Measurements from ENCODE around the gene DDX47.
A peak's percentile ranks its signal among the peaks of the same experiment; 100 is the strongest.

DDX47 gene

DNA sequence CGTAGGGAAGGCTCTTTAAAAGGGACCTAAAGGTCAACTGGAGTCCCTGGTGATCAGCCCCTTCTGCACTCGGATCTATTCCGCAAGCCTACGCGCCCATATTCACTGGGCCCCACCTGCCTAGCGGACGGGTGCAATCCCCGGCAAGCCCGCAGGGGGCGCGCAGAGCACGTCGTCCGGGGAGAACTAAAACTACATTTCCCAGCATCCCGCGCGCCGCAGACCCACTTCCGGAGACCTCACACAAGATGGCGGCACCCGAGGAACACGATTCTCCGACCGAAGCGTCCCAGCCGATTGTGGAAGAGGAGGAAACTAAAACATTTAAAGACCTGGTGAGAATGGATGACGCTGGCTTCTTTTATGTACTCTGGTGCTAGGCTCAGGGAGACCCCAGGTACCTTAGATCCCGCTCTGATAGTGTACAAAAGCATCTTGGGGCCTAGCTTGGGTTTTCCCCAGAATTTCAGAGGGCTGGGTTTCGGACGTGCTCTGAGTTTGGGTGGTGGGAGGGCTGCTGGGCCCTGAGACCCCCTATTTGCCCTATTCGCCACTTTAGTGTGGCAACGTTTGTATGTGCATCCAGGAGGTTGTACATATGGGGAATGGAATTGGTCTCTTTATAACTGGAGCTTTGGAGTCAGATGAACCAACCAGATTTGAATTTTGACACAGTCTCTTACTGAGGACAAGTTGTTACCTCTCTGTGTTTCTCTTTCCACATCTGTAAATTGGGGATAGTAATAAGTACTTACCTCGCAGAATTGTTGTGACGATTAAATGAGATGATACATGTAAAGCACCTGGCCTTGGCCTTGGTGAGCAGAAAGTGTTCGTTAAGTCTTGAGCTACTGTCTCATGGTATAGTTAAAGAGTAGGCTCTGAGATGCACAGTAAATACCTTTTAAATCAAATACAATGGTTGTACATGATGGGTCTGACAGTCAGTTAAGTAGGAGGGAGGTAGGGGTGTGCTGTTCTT lies at the start of gene DDX47:
Gene DDX47 (plus strand): TSS at position 227 of the 982 bp plus-strand sequence. CDS start 22 bp downstream, at position 249.
- peak; percentile 97 to 98 for DNase-seq (ENCODE audit: low read depth in 2 of 2)

DNA sequence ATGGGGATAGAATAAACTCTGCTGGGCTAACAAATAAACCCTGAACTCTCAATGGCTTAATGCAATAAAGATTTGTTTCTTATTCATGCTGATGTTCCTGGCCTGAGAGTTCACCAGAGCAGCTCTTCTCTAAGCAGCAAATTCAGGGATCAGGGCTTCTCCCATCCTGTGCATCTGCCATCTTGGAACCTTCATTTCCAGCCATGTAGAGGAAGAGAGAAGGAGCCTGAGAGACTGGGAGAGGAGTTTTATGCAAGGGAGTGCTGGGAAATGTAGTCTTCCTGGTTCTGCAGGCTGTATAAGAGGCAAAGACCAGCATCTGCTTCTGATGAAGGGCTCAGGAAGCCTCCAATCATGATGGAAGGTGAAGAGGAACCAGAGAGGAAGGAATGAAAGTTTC lies 48.3 kb upstream of the DDX47 start:
- no peak for DNase-seq (ENCODE audit: low read depth in 2 of 2)

DNA sequence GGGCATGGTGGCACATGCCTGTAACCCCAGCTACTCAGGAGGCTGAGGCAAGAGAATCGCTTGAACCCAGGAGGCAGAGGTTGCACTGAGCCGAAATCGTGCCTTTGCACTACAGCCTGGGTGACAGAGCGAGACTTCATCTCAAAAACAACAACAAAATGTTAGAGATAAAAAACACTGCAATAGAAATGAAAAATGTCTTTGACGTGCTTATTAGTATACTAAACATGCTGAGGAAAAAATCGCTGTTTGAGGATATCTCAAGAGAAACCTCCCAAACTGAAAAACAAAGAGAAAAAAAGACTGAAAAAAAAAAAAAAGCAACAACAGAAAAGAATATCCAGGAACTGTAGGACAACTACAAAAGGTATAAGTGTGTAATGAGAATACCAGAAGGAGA lies 42.9 kb upstream of the DDX47 start:
- DNase-seq (ENCODE audit: low read depth in 2 of 2), result no peak

GRCh38 chr12:12774791-12775190 lies 38.4 kb upstream of the DDX47 start:
- DNase-seq (ENCODE audit: low read depth in 2 of 2), result no peak

DNA sequence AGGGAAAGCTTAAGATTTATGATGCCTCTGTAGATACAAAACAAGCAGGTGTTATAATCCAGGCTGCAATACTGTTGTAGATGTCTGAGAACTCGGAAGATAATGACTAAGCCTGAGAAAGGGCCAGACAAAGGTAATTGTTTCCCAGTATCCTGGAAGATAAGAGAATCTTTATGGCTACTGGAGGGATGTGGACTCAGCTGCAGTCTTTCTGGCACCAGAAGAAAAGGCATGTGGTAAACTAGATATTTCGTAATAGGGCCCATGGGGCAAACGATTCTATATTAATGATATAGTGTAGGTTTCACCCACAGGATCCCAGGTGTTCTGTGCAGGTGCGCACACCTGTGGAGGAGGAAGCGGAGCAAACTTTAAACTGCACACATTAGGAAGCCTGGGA lies 36.9 kb upstream of the DDX47 start:
- no peak for DNase-seq (ENCODE audit: low read depth in 2 of 2)

DNA sequence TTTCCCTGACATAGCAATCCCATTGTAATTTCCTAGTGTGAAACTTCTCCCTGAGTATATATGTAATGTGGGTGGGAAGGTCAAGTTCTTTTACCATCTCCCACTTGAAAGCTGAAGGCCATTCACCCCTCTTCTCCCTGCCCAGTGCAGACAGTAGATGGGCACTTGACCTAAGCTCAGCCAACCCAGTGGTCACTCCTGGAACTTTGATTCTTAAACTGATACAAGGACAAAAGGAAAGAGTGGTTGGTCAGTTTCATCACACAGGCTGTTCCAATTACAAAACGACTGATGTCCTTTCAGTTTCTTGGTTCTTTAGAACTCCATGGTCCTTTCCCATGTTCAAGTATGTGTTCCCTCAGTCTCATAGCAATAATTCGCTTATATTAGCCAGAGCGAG lies 36.1 kb upstream of the DDX47 start:
- no peak for DNase-seq (ENCODE audit: low read depth in 2 of 2)

GRCh38 chr12:12779007-12779406 lies 34.1 kb upstream of the DDX47 start:
- no peak for DNase-seq (ENCODE audit: low read depth in 2 of 2)

DNA sequence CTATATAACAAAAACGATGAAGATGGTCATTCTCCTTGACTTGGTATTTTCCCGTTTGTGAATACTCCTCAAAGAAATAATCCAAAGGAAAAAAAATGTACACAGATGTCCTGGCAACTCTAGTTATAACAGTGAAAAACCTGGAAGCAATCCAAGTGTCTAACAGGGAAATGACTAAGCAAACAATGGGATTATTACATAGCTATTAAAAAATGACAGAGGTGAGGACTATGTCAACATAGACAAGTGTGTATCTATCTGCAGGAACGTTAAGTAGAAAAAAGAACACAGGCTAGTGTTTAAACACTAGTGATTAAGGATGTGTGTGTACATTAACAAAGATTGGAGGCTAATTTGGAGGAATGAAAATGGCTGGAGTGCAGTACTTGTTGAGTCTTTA lies 33.6 kb upstream of the DDX47 start:
- no peak for DNase-seq (ENCODE audit: low read depth in 2 of 2)

DNA sequence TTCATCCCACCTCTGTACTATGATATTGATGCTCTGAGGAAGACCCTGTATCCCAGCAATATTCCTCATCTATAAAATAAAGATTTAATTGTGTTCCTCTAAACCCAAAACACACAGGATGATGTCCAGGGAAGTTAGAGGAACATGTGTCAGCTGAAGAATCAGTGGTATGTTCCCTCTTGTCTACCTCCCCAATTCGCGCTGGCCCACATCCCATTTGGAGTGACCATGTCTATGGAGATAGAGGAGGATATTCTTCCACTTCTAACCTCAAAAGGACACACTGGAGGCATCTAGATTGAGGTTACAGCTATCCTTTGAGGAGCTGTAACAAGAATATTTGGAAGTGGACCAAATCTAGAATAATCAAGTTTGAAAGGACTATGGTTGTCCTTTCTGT lies 29.0 kb upstream of the DDX47 start:
- DNase-seq (ENCODE audit: low read depth in 2 of 2), result no peak

GRCh38 chr12:12784911-12785814 lies 28.0 kb upstream of the DDX47 start, which contains the start of gene APOLD1:
Gene APOLD1 (plus strand): TSS chr12:12785659. CDS start chr12:12785692, 33 bp downstream.
- DNase-seq (ENCODE audit: low read depth in 2 of 2), result no peak

DNA sequence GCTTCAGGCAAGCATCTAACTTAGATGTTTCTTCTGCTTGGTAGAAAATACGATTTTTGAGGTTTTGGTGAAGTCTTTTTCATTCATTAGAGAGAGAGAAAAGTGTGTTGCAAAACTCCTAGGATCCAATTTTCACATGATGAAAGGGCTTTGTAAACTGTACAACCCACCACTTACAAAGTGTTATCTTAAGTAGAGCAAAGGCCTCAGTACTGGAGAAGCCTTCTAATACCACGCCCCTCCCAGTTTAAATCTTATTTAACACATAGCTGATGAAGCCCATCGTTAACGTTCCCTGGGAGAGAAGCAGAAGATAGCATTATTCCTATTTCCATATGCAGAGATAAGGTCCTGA lies 26.8 kb upstream of the DDX47 start:
- no peak for DNase-seq (ENCODE audit: low read depth in 2 of 2)

GRCh38 chr12:12786706-12787601 lies 26.2 kb upstream of the DDX47 start:
- peak; percentile 54 to 64 for DNase-seq (ENCODE audit: low read depth in 2 of 2)

DNA sequence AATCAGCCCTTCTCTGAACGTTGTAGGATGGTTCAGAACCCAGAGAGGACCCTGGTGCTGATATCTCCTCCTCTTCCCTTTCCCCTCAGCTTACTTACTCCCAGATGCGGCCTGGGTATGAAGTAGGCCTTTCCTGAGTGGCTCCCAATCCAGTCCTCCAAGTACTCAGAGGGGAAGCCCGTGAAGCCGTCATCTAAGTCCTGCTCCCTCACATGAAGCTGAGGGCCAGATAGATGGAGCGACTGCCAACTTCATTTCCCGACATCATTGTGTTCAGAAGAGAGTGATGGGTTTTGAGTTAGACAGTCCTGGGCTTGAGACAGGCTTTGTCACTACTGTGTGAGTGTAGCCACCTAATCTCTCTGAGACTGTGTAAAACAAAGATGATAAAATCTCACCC lies 25.0 kb upstream of the DDX47 start:
- DNase-seq (ENCODE audit: low read depth in 2 of 2), result no peak

DNA sequence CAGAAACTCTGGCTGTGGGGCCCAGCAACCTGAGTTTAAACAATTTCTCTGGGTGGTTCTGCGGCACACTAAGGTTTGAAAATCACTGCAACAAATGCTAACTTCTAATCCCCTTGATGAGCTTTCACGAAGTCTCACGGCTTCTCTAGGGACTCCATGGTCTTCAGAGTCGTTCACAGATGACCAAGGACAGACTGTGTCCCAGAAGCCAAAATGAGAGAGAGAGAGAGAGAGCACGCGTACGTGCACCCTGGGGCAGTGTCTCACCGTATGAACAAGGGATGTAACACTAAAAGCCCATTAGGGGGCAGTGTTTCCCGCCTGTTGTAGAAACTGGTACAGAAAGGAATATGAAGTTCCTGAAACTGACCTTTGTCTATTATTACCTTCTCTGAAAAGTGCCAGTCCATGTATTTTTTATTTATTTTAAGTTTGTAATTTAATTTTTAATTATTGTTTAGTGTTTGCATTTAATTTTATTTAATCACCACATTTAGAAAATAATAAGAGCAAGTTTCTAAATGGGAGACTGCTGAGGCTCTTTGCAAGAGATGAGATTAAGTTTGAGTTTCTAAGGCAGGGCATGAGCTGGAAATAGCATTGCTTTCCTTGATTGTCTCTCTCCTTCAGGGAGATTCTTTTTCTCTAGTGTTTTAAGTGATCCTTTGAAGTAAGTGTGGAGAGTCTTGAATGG lies 24.3 kb upstream of the DDX47 start:
- peak; percentile 43 to 47 for DNase-seq (ENCODE audit: low read depth in 2 of 2)

GRCh38 chr12:12790956-12791355 lies 22.2 kb upstream of the DDX47 start:
- no peak for DNase-seq (ENCODE audit: low read depth in 2 of 2)

DNA sequence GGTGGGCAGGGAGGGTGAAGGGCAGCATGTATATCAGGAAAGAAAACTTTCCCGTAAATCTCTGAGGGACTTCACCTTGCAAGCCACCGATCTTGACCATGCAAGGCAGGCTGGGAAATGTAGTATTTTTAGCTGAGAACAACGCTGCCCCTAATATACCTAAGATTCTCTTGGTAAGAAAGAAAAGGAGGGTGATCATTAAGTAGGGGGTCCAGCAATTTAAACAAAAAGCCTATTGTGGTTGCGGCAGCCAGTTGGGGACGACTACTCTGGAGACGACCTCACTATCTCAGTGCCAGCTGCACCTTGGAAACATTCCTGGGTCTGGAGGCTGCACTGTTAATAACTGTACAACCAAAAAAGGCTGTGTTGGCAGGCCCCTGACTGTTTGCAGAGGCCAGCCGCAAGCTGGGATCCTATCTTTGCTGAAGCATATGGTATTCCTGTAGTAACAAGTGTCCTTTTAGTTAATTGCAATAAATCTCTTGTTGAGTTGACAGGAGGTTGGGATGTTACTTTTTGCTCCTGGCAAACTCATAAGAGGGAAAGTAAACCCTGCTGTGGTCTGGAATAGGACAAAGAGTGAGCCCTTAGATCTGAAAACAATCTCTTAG lies 21.3 kb upstream of the DDX47 start:
- DNase-seq (ENCODE audit: low read depth in 2 of 2), result no peak

- DNase-seq (ENCODE audit: low read depth in 2 of 2), result no peak
Observed at GRCh38 chr12:12792421-12792820, 20.7 kb upstream of the DDX47 start.

DNA sequence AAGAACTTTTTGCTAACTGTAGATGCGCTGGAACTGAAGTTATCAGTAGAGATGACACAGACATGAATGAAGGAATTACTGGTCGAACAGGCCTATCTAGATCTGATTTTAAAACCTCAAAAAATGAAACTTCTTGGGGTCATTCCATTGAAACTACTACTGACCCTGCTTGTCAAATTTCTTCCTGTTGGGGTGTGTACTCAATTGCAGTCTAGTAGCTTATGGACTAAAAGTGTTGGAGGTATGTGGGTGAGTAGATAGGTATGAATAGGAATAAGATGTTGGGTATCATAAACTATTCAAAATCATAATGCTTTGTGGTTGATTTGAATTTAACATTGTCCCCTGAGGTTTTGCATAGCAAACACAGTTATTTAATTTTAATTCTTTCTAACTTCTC lies 18.5 kb upstream of the DDX47 start:
- no peak for DNase-seq (ENCODE audit: low read depth in 2 of 2)

GRCh38 chr12:12796171-12796570 lies 17.0 kb upstream of the DDX47 start:
- DNase-seq (ENCODE audit: low read depth in 2 of 2), result no peak

Measured in stimulated activated CD4-positive, alpha-beta T cell treated with anti-CD3 and anti-CD28 coated beads, Interleukin-4, amount 100 ng/mL, for 48 hours (primary cell).